Lower leg skin (tissue), 3 donors: ENCODE measurements around the gene GOLGA1.

Source experiments
- POLR2A ChIP-seq, 2 donors: fragments of 450-650 bp; IDR thresholded peaks; one replicate each; pipeline ENCODE4 v1.6.1; 2016 to 2017; ENCODE audit warnings: antibody characterized with exemption in 2 of 2, mild to moderate bottlenecking in 1 of 2, moderate library complexity in 1 of 2
- TF ChIP-seq, protein P1 (sequence below), 3 donors: fragments of 450-650 bp; IDR thresholded peaks; one replicate each; pipeline ENCODE4 v1.5.1; 2016; ENCODE audit warnings: antibody characterized with exemption in 3 of 3, mild to moderate bottlenecking in 3 of 3, moderate library complexity in 2 of 3

DNA sequence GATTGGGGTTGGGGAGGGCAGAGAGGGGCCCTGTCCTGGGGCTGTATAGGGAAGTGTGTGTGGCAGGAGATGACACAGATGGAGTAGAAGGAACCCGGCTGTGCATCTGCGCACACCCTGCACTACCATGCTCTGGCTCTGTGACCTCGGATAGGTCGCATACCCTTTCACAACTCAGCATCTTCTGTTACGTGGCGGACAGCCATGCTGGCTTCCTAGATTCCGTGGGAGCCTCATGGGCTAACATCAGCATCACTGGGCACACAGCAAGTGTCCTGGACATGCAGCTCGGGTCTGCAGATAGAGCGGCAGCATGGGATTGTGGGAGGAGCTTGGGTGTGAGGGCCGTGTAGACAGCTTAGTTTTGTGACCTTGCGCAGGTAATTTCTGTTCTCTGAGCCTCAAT is 69.7 kb downstream of the GOLGA1 start:
- TF ChIP-seq, protein P1, sequence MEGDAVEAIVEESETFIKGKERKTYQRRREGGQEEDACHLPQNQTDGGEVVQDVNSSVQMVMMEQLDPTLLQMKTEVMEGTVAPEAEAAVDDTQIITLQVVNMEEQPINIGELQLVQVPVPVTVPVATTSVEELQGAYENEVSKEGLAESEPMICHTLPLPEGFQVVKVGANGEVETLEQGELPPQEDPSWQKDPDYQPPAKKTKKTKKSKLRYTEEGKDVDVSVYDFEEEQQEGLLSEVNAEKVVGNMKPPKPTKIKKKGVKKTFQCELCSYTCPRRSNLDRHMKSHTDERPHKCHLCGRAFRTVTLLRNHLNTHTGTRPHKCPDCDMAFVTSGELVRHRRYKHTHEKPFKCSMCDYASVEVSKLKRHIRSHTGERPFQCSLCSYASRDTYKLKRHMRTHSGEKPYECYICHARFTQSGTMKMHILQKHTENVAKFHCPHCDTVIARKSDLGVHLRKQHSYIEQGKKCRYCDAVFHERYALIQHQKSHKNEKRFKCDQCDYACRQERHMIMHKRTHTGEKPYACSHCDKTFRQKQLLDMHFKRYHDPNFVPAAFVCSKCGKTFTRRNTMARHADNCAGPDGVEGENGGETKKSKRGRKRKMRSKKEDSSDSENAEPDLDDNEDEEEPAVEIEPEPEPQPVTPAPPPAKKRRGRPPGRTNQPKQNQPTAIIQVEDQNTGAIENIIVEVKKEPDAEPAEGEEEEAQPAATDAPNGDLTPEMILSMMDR (IDR thresholded peaks at IDR 0.05) = no peak
- no peak for TF ChIP-seq POLR2A (IDR thresholded peaks at IDR 0.05)
